RWPE1 (cell line): ENCODE results near the gene IPMK.
A peak's percentile ranks its signal among the peaks of the same experiment; 100 is the strongest.
"Not testable (repeated sequence)": the region's sequence is repeated elsewhere in the genome, so short reads cannot be mapped to it uniquely, and the experiment has no call there.

Source experiments
- CTCF ChIA-PET: fragments of 350-600 bp; sonication (Branson Sonifier 250); formaldehyde crosslinking; extraction: SDS; loops from one replicate; lab custom pipeline; 2021; lab: Yijun Ruan, JAX
- POLR2A ChIA-PET: fragments of 400-600 bp; formaldehyde crosslinking; extraction: SDS; loops from one replicate; lab custom pipeline; 2020; ENCODE audit warnings: antibody characterized with exemption; ENCODE audit not compliant: low non-redundant PET; lab: Yijun Ruan, JAX
- DNase-seq: peaks from one replicate; pipeline ENCODE4 v3.0.0; 2012; ENCODE audit warnings: low spot score
- H3K27ac ChIP-seq: fragments of 450-650 bp; 2 replicates; pipeline ENCODE4 v1.5.1; 2017
- TF ChIP-seq, protein P1 (sequence below): fragments of 450-650 bp; conservative IDR thresholded peaks from 2 replicates; pipeline ENCODE4 v1.5.1; 2017; ENCODE audit warnings: low read depth, mild to moderate bottlenecking

Gene IPMK

DNA sequence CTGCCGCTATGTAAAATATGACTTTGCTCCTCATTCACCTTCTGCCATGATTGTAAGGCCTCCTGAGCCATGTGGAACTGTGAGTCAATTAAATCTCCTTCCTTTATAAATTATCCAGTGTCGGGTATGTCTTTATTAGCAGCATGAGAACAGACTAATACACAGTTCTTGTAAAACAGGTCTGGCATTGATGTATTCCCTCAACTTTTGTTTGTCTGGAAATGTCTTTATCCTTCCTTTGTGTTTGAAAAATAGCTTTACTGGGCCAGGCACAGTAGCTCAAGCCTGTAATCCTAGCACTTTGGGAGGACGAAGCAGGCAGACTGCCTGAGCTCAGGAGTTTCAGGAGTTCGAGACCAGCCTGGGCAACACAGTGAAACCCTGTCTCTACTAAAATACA is 14.5 kb downstream of the IPMK start:
- H3K27ac ChIP-seq, result no peak overlapping the region
- DNase-seq, result no peak
- TF ChIP-seq, protein P1, sequence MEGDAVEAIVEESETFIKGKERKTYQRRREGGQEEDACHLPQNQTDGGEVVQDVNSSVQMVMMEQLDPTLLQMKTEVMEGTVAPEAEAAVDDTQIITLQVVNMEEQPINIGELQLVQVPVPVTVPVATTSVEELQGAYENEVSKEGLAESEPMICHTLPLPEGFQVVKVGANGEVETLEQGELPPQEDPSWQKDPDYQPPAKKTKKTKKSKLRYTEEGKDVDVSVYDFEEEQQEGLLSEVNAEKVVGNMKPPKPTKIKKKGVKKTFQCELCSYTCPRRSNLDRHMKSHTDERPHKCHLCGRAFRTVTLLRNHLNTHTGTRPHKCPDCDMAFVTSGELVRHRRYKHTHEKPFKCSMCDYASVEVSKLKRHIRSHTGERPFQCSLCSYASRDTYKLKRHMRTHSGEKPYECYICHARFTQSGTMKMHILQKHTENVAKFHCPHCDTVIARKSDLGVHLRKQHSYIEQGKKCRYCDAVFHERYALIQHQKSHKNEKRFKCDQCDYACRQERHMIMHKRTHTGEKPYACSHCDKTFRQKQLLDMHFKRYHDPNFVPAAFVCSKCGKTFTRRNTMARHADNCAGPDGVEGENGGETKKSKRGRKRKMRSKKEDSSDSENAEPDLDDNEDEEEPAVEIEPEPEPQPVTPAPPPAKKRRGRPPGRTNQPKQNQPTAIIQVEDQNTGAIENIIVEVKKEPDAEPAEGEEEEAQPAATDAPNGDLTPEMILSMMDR, result no peak
- ChIA-PET POLR2A (no interaction called here), CTCF (no interaction called here)

DNA sequence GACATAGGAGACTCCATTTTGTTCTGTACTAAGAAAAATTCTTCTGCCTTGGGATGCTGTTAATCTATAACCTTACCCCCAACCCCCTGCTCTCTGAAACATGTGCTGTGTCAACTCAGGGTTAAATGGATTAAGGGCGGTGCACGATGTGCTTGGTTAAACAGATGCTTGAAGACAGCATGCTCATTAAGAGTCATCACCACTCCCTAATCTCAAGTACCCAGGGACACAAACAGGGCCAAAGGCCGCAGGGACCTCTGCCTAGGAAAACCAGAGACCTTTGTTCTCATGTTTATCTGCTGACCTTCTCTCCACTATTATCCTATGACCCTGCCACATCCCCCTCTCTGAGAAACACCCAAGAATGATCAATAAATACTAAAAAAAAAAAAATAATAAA is 23.0 kb downstream of the IPMK start:
- H3K27ac ChIP-seq, POLR2A ChIA-PET, DNase-seq, CTCF ChIA-PET: not testable (repeated sequence)

DNA sequence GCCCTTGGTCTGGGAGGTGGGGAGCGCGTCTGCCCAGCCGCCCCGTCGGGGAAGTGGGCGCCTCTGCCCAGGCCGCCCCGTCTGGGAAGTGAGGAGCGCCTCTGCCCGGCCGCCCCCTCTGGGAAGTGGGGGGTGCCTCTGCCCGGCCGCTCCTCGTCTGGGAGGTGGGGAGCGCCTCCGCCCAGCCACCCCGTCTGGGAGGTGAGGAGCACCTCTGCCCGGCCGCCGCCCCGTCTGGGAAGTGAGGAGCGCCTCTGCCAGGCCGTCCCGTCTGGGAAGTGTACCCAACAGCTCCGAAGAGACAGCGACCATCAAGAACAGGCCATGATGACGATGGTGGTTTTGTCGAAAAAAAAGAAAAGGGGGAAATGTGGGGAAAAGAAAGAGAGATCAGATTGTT is 23.5 kb downstream of the IPMK start:
- POLR2A ChIA-PET, H3K27ac ChIP-seq, DNase-seq, CTCF ChIA-PET: not testable (repeated sequence)

DNA sequence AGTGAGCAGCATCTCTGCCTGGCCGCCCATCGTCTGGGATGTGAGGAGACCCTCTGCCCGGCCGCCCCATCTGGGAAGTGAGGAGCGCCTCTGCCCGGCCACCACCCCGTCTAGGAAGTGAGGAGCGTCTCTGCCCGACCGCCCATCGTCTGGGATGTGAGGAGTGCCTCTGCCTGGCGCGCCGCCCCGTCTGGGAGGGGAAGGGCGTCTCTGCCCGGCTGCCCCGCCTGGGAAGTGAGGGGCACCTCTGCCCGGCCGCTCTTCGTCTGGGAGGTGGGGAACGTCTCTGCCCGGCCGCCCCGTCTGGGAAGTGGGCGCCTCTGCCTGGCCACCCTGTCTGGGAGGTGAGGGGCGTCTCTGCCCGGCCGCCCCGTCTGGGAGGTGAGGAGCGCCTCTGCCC is 23.9 kb downstream of the IPMK start:
- H3K27ac ChIP-seq, CTCF ChIA-PET, POLR2A ChIA-PET, DNase-seq: not testable (repeated sequence)

DNA sequence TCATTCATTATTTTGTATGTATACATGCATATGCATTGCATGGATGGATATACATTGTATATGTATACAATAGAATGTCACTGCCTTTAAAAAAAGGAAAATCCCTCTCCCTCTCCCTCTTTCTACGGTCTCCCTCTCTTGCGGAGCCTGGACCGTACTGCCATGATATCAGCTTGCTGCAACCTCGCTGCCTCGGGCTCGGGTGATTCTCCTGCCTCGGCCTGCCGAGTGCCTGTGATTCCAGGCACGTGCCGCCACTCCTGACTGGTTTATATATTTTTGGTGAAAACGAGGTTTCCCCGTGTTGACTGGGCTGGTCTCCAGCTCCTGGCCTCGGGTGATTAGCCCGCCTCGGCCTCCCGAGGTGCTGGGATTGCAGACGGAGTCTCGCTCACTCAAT is 24.4 kb downstream of the IPMK start:
- TF ChIP-seq, protein P1, result no peak
- CTCF ChIA-PET, result no interaction called here
- H3K27ac ChIP-seq, result no peak overlapping the region
- DNase-seq, result no peak
- POLR2A ChIA-PET, result no interaction called here

DNA sequence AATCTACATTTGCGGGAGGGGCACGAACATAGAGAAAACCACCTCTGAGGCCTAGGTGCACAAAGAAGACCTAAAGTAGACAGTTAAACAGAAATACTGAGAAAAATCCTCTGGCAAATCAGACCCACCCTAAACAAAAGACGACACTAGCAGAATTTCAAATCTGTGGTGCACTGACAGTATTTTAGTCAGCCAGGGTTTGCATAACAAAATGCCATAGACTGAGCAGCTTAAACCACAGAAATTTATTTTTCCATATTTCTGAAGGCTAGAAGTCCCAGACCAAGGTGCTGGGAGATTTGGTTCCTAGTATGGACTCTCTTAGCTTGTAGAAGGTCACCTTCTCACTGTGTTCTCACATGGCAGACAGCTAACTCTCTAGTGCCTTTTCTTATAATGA is 26.3 kb downstream of the IPMK start:
- H3K27ac ChIP-seq, result no peak overlapping the region
- TF ChIP-seq, protein P1, result no peak
- no peak for DNase-seq
- CTCF ChIA-PET, result no interaction called here
- POLR2A ChIA-PET, result no interaction called here

DNA sequence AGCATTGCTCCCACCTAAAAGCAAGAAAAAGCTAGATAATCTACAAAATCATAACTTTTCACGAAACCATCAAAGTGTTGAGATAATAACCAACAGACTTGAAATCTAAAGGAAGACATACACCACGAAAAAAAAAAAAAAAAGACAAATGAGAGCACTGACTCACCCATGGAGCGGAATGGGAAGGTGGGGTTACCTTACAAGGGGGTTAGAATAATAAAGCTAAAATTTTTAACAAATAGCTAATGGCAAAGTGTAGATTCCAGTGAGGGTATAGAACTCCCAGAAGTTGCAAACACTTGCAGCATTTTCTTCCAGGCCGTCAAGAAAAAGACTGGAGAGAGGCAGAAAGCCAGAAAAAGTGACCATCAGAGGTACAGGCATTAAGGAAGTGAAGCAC is 27.2 kb downstream of the IPMK start:
- TF ChIP-seq, protein P1, result no peak
- CTCF ChIA-PET, result no interaction called here
- POLR2A ChIA-PET, result no interaction called here
- H3K27ac ChIP-seq, result no peak overlapping the region
- no peak for DNase-seq

DNA sequence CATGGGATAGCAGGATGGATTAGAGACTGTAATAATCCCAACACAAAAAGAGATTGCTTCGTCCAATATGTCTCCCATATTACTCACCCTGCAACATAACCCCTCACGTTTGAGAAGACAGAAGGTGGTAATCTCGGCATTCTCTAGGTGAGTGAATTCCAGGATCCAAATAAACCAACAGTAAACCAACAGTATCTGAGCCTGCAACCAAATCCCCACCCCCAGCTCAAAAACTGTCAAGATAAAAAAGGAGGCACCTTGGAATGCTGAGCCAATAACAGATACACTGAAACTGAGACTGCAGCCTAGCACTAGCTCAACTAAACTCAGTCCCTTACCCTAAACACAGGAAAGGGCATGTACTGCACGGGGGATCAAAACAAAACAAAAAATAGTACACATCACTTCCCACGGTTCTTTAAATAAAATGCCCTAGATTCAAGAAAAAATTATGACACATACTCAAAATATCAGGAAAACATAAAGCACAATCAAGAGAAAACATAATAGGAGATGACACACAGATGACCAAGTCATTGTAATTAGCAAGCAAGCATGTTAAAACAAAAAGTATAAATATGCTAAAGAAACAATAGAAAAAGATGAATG is 28.0 kb downstream of the IPMK start:
- TF ChIP-seq, protein P1, result no peak
- peak; percentile 31 for DNase-seq
- CTCF ChIA-PET, result no interaction called here
- POLR2A ChIA-PET, result no interaction called here
- H3K27ac ChIP-seq, result no peak overlapping the region
